IMR-90 (cell line): ENCODE data around the gene F13A1. TPM values are rescaled to one million over a fixed set of nuclear protein-coding genes. Genes with fewer than 3 reads are reported as not detected.

Experiments
- ATAC-seq: fragments of 200-7000 bp; cut with Tn5 transposase; 2 replicates; pipeline ENCODE4 v1.9.1; 2020; ENCODE audit warnings: low read depth, mild to moderate bottlenecking, moderate library complexity
- BruUV-seq: library from RNA; stranded (reverse); fragments of 400-500 nt; replicated peaks from 2 replicates; lab custom pipeline; 2021; lab: Mats Ljungman, UMichigan
- CTCF ChIA-PET: fragments of 300-600 bp; formaldehyde crosslinking; extraction: SDS; loops from one replicate; lab custom pipeline; 2021; ENCODE audit warnings: antibody characterized with exemption; lab: Yijun Ruan, JAX
- POLR2A ChIA-PET: fragments of 300-600 bp; sonication (Branson Sonifier 250); formaldehyde crosslinking; loops from one replicate; lab custom pipeline; 2022; ENCODE audit warnings: antibody characterized with exemption; ENCODE audit not compliant: unreplicated experiment; lab: Charles Lee
- DNase-seq: peaks from one replicate; pipeline ENCODE4 v3.0.0; 2013
- H2AFZ ChIP-seq: replicated peaks from 2 replicates; pipeline ENCODE3; 2013; ENCODE audit warnings: low read length, mild to moderate bottlenecking; ENCODE audit not compliant: poor library complexity
- H2AK5ac ChIP-seq: 2 replicates; pipeline ENCODE4 v1.6.1; 2013; ENCODE audit warnings: low read depth, low read length, inconsistent platforms
- H2AK9ac ChIP-seq: replicated peaks from 2 replicates; pipeline ENCODE3; 2013; ENCODE audit warnings: mild to moderate bottlenecking, low read depth, low read length, moderate library complexity; ENCODE audit not compliant: poor library complexity
- H2BK120ac ChIP-seq: 2 replicates; pipeline ENCODE4 v1.6.1; 2013; ENCODE audit warnings: low read depth, low read length, inconsistent platforms
- H2BK15ac ChIP-seq: 3 replicates; pipeline ENCODE4 v1.6.1; 2013; ENCODE audit warnings: low read depth, low read length, inconsistent platforms
- H2BK20ac ChIP-seq: 2 replicates; pipeline ENCODE4 v1.6.1; 2013; ENCODE audit warnings: low read depth, mild to moderate bottlenecking, inconsistent platforms, low read length, moderate library complexity
- H2BK5ac ChIP-seq: 2 replicates; pipeline ENCODE4 v1.6.1; 2013; ENCODE audit warnings: mild to moderate bottlenecking, low read depth, low read length, inconsistent platforms; ENCODE audit not compliant: poor library complexity, severe bottlenecking
- H3K14ac ChIP-seq: replicated peaks from 2 replicates; pipeline ENCODE4 v1.6.1; 2013; ENCODE audit warnings: low read depth, low read length, inconsistent platforms
- H3K18ac ChIP-seq: 2 replicates; pipeline ENCODE4 v1.6.1; 2013; ENCODE audit warnings: low read depth, low read length, control low read depth
- H3K23ac ChIP-seq: 2 replicates; pipeline ENCODE4 v1.6.1; 2013; ENCODE audit warnings: low read depth, low read length, inconsistent platforms
- H3K27ac ChIP-seq: 2 replicates; pipeline ENCODE4 v1.5.1; 2013; ENCODE audit warnings: mild to moderate bottlenecking, control low read depth, low read length; ENCODE audit not compliant: insufficient read depth
- H3K27me3 ChIP-seq: 2 replicates; pipeline ENCODE4 v1.6.1; 2013; ENCODE audit warnings: low read length; ENCODE audit not compliant: control insufficient read depth, insufficient read depth
- H3K36me3 ChIP-seq: 2 replicates; pipeline ENCODE4 v1.6.1; 2013; ENCODE audit warnings: low read length, mixed read lengths; ENCODE audit not compliant: control insufficient read depth, insufficient read depth
- H3K4ac ChIP-seq: 2 replicates; pipeline ENCODE4 v1.6.1; 2013; ENCODE audit warnings: low read depth, low read length, inconsistent platforms
- H3K4me1 ChIP-seq: 2 replicates; pipeline ENCODE4 v1.6.1; 2013; ENCODE audit warnings: low read length, mixed read lengths; ENCODE audit not compliant: control insufficient read depth, insufficient read depth
- H3K4me2 ChIP-seq: 2 replicates; pipeline ENCODE4 v1.6.1; 2013; ENCODE audit warnings: low read depth, mild to moderate bottlenecking, control low read depth, low read length, moderate library complexity
- H3K4me3 ChIP-seq: 2 replicates; pipeline ENCODE4 v1.5.1; 2013; ENCODE audit warnings: low read depth, mild to moderate bottlenecking, control low read depth, low read length, moderate library complexity; ENCODE audit not compliant: insufficient read depth
- H3K56ac ChIP-seq: 2 replicates; pipeline ENCODE4 v1.6.1; 2013; ENCODE audit warnings: low read length, inconsistent platforms; ENCODE audit not compliant: insufficient read depth; ENCODE audit errors: extremely low read depth
- H3K79me1 ChIP-seq, 2 experiments: 2 replicates each; pipeline ENCODE4 v1.6.1; 2013; ENCODE audit warnings: low read length in 2 of 2, inconsistent platforms in 1 of 2, low read depth in 1 of 2
- H3K9ac ChIP-seq: 2 replicates; pipeline ENCODE4 v1.6.1; 2013; ENCODE audit warnings: low read depth, low read length, control low read depth
- H3K9me1 ChIP-seq: 2 replicates; pipeline ENCODE4 v1.6.1; 2013; ENCODE audit warnings: low read length, inconsistent platforms; ENCODE audit not compliant: insufficient read depth
- H3K9me3 ChIP-seq: 2 replicates; pipeline ENCODE4 v1.6.1; 2013; ENCODE audit warnings: low read length; ENCODE audit not compliant: control insufficient read depth, insufficient read depth
- H4K20me1 ChIP-seq: 2 replicates; pipeline ENCODE4 v1.6.1; 2013; ENCODE audit warnings: low read length, inconsistent platforms; ENCODE audit not compliant: insufficient read depth
- H4K5ac ChIP-seq: 2 replicates; pipeline ENCODE4 v1.6.1; 2013; ENCODE audit warnings: mild to moderate bottlenecking, low read depth, low read length, control low read depth
- H4K8ac ChIP-seq, 2 experiments: 2 replicates each; pipeline ENCODE4 v1.6.1; 2013; ENCODE audit warnings: low read depth in 2 of 2, low read length in 2 of 2, control low read depth in 1 of 2, inconsistent platforms in 1 of 2
- H4K91ac ChIP-seq: 2 replicates; pipeline ENCODE4 v1.6.1; 2013; ENCODE audit warnings: low read depth, low read length, inconsistent platforms; ENCODE audit not compliant: insufficient read depth
- BHLHE40 ChIP-seq: fragments of 150-350 bp; IDR thresholded peaks from 2 replicates; pipeline ENCODE4 v1.6.1; 2016; ENCODE audit warnings: mild to moderate bottlenecking, low read depth, low read length
- MAZ ChIP-seq: IDR thresholded peaks from 2 replicates; pipeline ENCODE4 v1.6.1; 2012; ENCODE audit warnings: low read depth, mild to moderate bottlenecking, low read length, improper control_type of control experiment, moderate library complexity, borderline replicate concordance
- NFE2L2 ChIP-seq: fragments of 150-350 bp; IDR thresholded peaks from 2 replicates; pipeline ENCODE4 v1.6.1; 2016; ENCODE audit warnings: low read depth, mild to moderate bottlenecking, low read length
- RAD21 ChIP-seq: IDR thresholded peaks from 2 replicates; pipeline ENCODE4 v1.6.1; 2012; ENCODE audit warnings: low read length, improper control_type of control experiment
- SMC3 ChIP-seq: fragments of 150-350 bp; IDR thresholded peaks from 2 replicates; pipeline ENCODE4 v1.6.1; 2016; ENCODE audit warnings: low read depth, mild to moderate bottlenecking, antibody characterized with exemption, low read length, moderate library complexity
- WGBS, 2 experiments: methylation state at CpG; one replicate each; pipeline versions ENCODE4 v1.1.5 to v1.1.7; 2013; ENCODE audit warnings: missing lambda C conversion rate in 2 of 2; ENCODE audit not compliant: insufficient read length in 1 of 2; ENCODE audit errors: extremely low coverage in 2 of 2; 5-methylcytosine and 5-hydroxymethylcytosine counted together
- dilution Hi-C: fragments of 300-500 bp; cut with HindIII; formaldehyde crosslinking; loops from one replicate; pipeline ENCODE4 v1.14.3; 2018; ENCODE audit warnings: low sequenced_read_pairs; ENCODE audit not compliant: unreplicated experiment
- in situ Hi-C: fragments of 300-500 bp; cut with MboI; formaldehyde crosslinking; loops from 3 replicates; pipeline ENCODE4 v1.14.3; 2019; ENCODE audit warnings: low sequenced_read_pairs, inconsistent platforms, mixed read lengths
- intact Hi-C: fragments of 100-400 bp; cut with micrococcal nuclease; formaldehyde crosslinking; loops from 2 replicates; pipeline ENCODE4 v1.10.0; 2022
- polyA plus RNA-seq, 3 experiments: library from polyadenylated mRNA; depleted of rRNA; stranded (reverse); fragments of >200 nt; gene quantifications; 2 replicates each; pipeline ENCODE4 v1.2.3, GENCODE V29; 2012; ENCODE audit warnings: low replicate concordance in 1 of 3
- total RNA-seq: library from RNA; depleted of rRNA; stranded (reverse); fragments of >200 nt; gene quantifications from 2 replicates; pipeline ENCODE4 v1.2.3, GENCODE V29; 2012
- TF ChIP-seq, protein P1 (sequence below): fragments of 150-350 bp; IDR thresholded peaks from 2 replicates; pipeline ENCODE4 v1.6.1; 2017; ENCODE audit warnings: mild to moderate bottlenecking, antibody characterized with exemption, low read length, low read depth

Gene F13A1
- total and polyA plus RNA-seq, 2 of the 4 experiments (the other 2 are of a cell fraction) = not detected

DNA sequence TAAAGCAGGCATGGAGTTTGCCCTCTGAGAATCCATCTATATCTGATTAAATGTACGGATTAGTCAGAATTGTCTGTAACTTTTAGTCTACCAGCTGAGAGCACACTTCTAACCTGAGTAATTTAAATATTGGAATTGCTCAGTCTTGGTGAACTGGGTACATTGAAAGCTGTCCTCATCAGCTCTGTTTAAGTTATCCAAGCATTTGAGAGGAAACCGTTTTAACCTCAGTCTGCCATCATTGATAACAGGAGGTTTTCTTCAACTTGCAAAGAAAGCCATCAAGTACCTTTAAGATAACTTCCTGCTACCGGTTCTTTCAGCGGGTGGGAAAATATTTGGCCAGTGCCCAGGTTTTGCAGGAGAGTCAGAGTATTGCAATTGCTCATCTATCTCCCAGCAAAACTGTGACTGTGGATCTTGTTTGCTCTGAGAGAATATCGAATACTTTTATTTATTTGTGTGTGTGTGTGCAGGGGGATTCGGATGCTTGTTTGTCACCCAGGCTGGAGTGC, 31.1 kb upstream of the F13A1 start:
- ATAC-seq (no peak), DNase-seq (no peak)
- WGBS, 2 experiments = no CpG with 5 or more reads among the region's 6 CpGs
- H3K9ac ChIP-seq = no peak overlapping the region
- H4K8ac ChIP-seq = no peak overlapping the region
- no peak overlapping the region for H3K4ac ChIP-seq
- no peak overlapping the region for H3K4me3 ChIP-seq
- H2BK120ac ChIP-seq = no peak overlapping the region
- dilution Hi-C loops = no loop called here
- no peak overlapping the region for H2AK9ac ChIP-seq
- no peaks in the 10 kb centered on the region for H4K20me1 ChIP-seq
- H3K56ac ChIP-seq = no peak overlapping the region
- H3K27ac ChIP-seq = no peak overlapping the region
- H2BK15ac ChIP-seq = no peak overlapping the region
- H2BK5ac ChIP-seq = no peak overlapping the region
- no peak overlapping the region for H2AK5ac ChIP-seq
- no peaks in the 10 kb centered on the region for H3K36me3 ChIP-seq
- TF ChIP-seq, protein P1, sequence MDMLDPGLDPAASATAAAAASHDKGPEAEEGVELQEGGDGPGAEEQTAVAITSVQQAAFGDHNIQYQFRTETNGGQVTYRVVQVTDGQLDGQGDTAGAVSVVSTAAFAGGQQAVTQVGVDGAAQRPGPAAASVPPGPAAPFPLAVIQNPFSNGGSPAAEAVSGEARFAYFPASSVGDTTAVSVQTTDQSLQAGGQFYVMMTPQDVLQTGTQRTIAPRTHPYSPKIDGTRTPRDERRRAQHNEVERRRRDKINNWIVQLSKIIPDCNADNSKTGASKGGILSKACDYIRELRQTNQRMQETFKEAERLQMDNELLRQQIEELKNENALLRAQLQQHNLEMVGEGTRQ = no peak
- TF ChIP-seq NFE2L2 = no peak
- no peak for TF ChIP-seq MAZ
- no peak for TF ChIP-seq RAD21
- no peak for TF ChIP-seq BHLHE40
- no peak for TF ChIP-seq SMC3
- H3K4me1 ChIP-seq = no peaks in the 10 kb centered on the region
- H2AFZ ChIP-seq = no peak overlapping the region
- no peak overlapping the region for H3K23ac ChIP-seq
- POLR2A ChIA-PET = no interaction called here
- no peak overlapping the region for H3K14ac ChIP-seq
- H4K5ac ChIP-seq = no peak overlapping the region
- no peak overlapping the region for H4K91ac ChIP-seq
- no TSS peak for BruUV-seq
- no peaks in the 10 kb centered on the region for H3K9me1 ChIP-seq
- H3K79me1 ChIP-seq = no peaks in the 10 kb centered on the region
- no peaks in the 10 kb centered on the region for H3K27me3 ChIP-seq
- H2BK20ac ChIP-seq = no peak overlapping the region
- in situ Hi-C loops = no loop called here
- peaks cover 14% of the 10 kb centered on the region for H3K9me3 ChIP-seq
- intact Hi-C loops = no loop called here
- no peak overlapping the region for H3K18ac ChIP-seq
- CTCF ChIA-PET = interaction anchor here (0.8 kb wide), 1 partner anchor 14 kb away, joined by 3 read pairs; no protein-coding TSS in a partner anchor
- H3K4me2 ChIP-seq = no peak overlapping the region
